ENCODE data around the gene PTPRN2.
"Not testable (repeated sequence)": the region's sequence is repeated elsewhere in the genome, so short reads cannot be mapped to it uniquely, and the experiment has no call there.

The PTPRN2 gene

DNA sequence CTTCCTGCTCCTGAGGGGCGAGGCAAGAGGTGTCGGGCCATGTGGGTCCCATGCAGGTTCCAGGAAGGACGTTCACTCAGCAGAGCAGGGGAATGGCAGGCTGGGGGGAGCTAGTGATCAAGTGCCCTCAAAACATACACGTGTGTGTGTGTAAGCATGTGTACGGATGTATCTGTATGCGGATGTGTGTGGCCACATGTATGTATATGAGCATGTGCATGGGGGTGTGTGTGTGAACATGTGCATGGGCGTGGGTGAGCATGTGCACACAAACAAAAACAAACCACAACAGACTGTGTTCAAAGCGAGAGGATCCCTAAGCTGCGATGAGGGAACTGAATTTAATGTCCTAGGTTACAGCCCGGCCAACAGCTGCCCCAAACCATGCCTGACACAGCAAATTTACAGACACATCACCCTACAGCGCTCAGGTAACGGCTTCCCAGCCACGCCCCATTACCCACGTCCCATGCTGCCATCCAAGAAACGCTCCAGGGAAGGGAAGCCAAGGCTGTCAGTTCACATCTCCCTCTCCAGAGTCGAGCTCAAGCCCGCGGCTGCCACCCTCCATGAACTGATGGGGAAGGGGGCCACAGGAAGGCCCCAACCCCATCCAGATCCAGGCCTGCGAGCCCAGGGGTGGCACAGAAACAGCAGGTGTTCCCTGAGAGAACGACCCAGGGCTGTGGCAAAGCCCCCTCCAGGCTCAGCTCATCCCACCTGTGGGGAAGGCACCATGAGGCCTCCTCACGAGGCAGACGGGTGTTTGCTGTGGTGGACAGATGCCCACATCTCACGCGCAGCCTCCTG, 56.6 kb downstream of the PTPRN2 start:
- no peak for DNase-seq

DNA sequence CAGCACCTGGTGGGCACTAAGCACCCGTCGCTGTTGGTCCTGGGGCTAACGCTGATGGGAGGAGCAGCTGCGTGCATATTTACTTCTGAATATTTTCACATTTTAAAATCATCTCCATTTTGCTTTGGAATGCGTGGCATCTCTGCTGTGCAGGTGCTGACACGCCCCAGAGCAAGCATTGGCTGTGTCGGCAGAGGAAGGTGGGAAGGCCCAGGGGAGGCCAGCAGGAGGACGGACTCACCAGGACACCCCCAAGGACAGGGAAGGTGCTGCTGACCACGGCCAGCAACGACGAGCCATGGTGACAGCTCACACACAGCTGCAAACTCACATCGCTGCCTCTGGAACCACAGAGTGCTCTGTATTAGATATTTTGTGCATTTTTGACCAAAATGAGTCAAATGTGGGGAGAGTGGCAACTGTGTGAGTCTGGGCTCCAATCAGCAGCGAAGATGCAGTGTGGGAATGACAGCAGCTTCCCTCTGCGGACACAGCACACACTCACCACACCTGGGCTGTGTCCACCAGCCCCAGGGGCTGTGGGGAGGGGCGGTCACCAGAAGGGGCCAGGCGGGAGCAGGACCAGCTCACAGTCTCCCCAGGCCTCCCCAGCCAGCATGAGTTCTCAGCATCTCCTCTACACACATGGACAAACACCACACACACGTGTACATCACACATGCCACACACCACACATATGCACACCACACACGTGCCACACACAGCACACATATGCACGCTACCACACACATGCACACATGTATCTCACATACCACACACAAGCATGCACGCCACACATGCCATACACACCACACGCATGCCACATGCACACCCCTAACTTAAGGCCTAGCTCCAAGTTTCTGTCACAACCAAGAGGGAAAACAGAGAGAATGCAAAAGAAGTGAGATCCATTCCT, 58.2 kb downstream of the PTPRN2 start:
- DNase-seq = no peak

DNA sequence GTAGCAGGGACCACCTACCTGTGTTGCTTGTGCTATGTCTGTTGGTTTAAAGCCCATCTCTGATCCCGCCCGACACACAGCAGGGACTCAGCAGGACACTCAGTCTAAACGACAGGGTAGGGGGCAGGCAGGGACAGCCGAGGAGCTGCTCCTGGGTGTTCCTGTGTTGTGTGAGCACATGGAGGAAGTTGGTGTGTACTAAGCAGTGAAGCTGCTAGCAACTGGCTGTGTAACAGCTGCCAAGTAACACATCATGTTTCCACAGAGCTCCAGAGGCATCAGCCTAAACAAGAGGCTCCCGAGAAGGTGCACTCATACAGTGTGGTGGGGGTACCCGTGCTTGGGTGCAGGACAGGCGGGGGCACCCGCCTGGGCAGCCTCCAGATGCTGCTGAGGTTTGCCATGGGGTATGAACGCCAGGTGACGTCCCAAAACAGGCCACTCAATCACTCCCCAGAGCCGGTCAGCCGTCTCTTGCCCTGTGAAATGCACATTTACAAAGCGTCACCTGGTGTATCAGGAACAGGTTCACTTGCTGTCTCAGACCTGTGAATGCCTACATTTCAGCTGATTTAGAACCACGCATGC, 59.6 kb downstream of the PTPRN2 start:
- no peak for DNase-seq

DNA sequence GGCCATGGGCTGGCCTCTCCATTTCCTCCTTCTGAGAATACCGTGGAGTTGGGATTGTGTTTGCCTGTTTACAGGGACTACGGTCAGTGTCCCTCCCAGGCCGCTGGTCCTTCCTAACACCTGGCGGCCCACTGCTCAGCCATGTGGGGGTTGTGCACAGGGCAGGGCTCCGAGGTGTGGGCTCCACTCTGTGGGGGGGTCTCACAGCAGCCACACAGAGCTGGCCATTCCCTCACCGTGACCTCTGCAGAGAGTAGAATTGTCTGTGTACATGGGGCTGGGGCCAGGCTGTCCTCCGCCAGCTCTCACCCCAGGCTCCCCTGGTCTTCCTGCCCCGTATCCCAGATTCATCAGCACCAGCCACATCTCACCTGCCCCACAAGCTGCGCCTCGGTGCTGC, 60.1 kb downstream of the PTPRN2 start:
- no peak for DNase-seq

DNA sequence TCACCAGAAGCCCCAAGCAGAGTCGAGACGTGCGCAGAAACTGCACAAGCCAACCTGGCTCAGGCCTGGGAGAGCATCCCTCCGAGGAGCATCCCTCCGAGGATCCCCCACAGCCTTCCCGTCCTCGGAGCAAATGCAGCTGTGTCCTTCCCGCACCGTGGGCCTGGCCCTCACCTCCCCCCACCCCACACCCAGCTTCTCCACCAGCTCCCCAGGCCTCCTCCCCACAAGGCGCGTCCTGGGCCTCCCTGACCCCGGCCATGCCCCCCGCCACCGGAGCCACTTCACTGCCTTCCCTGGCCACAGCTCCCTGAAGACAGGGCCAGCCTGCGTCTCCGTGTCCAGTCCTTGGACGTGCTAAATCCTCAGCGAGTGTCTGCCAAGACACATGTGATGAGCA, 60.6 kb downstream of the PTPRN2 start:
- DNase-seq = no peak

DNA sequence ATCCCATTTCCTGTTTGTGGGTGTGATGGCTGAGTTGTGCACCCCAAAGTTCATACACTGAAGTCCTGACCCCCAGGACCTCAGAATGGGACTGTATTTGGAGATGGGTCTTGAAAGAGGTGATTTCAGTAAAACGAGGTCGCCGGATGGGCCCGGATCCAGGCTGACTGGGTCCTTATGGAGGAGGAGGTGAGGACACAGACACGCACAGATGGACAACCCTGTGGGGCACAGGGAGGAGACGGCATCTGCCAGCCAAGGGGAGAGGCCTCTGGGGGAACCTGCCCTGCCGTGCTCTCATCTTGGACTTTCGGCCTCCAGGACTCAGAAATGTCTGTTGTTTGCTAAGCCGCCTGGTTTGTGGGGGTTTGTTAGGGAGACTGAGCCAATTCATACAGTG, 61.1 kb downstream of the PTPRN2 start:
- no peak for DNase-seq

DNA sequence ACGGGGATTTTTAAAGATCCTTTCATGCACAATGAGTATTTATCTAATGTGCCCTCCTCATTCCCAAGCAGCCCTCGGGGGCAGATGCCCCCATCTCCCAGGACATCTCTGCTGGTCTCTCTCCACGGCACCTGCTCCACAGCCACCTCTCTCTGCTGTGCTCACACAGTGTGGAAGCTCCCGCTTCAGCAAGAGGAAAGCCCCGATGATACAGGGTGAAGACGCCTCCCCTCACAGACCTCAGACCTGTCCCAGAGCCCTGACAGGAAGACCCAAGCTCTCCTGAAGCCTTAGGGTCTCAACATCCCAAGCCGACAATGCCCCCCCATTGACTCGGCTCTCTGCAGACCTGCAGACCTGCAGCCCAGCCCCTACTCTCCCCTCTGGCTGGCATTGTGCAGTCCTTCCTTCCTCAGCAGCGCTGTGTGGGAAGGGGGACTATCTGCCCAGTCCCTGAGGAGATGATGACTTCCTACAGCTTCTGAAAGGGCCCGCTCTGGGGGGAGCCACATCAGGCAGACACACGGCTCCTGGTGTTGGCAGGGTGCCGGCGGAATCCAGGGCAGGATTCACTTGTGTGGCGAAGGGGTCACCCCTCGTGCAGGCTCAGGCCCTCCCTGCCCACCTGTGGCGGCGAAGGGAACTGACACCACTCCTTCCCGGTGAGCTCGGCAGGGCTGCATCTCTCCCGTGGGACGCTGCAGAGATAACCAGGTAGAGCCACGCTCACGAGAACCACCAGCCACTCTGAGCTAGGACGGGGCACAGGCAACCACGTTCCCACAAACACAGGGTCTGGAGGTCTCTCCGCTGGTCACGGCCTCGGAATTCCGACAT, 61.8 kb downstream of the PTPRN2 start:
- DNase-seq = no peak

DNA sequence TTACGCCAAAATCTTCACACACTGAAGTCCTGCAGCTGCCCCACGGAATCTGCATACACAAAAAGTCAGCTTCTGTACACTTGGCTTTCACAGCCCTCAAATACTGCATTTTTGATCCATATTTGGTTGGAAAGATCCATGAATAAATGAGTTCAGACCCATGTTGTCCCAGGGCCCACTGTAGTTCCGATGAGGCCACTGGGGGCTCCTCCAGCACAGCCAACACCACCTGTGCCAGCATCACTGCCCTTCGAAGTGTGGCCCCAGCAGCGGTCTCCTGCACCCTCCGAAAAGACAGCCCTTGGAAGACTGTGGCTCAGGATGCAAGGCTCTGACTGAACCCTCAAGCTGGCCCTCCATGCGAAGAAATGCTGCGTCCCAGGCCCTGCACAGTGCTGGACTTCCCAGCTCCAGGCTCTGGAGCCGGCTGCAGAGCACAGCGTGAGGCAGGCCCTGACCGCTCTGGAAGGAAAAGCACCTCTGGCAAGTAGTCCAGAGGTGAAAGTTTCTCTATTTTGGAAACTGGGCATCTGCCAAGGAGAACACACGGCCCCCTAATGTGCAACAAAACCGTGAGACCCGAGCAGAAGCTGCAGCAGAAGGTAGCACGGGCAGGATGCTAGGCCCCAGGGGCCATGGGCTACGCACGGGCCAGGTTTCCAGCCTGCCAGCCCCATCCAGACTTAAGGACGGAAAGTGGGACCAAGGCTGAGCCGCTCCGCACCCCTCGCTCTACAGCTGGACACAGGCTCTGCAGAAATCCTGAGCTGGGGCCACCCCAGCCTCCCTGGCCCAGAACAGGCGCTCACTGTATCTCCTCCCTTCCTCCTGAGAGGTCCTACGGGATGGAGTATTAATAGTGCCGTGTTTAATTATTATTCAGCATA, 62.6 kb downstream of the PTPRN2 start:
- DNase-seq = no peak

DNA sequence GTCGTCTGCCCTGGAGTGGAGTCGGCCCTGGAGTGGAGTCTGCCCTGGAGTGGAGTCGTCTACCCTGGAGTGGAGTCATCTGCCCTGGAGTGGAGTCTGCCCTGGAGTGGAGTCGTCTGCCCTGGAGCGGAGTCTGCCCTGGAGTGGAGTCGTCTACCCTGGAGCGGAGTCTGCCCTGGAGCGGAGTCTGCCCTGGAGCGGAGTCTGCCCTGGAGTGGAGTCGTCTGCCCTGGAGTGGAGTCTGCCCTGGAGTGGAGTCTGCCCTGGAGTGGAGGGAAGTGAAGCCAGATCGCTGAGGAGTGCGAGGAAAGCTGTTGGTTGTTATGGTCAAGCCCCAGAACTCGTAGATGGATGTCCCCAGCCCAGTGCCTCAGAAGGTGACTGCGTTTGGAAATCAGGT, 63.3 kb downstream of the PTPRN2 start:
- not testable (repeated sequence) for DNase-seq

DNA sequence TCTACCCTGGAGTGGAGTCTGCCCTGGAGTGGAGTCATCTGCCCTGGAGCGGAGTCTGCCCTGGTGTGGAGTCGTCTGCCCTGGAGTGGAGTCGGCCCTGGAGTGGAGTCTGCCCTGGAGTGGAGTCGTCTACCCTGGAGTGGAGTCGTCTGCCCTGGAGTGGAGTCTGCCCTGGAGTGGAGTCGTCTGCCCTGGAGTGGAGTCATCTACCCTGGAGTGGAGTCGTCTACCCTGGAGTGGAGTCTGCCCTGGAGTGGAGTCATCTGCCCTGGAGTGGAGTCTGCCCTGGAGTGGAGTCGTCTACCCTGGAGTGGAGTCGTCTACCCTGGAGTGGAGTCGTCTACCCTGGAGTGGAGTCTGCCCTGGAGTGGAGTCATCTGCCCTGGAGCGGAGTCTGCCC, 63.7 kb downstream of the PTPRN2 start:
- not testable (repeated sequence) for DNase-seq

DNA sequence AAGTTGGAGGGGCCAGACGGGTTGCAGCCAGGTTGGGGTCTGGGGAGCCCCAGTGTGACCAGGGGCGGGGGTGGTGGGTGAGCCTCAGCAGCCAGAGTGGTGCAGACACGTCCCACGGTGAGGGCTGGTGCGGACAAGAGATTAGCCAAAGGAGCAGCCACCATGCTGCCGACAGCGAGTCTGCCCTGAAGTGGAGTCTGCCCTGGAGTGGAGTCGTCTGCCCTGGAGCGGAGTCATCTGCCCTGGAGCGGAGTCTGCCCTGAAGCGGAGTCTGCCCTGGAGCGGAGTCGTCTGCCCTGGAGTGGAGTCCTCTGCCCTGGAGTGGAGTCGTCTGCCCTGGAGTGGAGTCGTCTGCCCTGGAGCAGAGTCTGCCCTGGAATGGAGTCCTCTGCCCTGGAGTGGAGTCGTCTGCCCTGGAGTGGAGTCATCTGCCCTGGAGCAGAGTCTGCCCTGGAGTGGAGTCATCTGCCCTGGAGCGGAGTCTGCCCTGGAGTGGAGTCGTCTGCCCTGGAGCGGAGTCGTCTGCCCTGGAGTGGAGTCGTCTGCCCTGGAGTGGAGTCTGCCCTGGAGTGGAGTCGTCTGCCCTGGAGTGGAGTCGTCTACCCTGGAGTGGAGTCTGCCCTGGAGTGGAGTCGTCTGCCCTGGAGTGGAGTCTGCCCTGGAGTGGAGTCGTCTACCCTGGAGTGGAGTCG, 64.3 kb downstream of the PTPRN2 start:
- DNase-seq = not testable (repeated sequence)

DNA sequence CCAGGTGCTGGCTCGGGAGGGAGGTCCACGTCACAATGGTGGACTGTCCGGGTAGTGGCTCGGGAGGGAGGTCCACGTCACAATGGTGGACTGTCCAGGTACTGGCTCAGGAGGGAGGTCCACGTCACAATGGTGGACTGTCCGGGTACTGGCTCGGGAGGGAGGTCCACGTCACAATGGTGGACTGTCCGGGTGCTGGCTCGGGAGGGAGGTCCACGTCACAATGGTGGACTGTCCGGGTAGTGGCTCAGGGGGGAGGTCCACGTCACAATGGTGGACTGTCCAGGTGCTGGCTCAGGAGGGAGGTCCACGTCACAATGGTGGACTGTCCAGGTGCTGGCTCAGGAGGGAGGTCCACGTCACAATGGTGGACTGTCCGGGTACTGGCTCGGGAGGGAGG, 65.8 kb downstream of the PTPRN2 start:
- not testable (repeated sequence) for DNase-seq

DNA sequence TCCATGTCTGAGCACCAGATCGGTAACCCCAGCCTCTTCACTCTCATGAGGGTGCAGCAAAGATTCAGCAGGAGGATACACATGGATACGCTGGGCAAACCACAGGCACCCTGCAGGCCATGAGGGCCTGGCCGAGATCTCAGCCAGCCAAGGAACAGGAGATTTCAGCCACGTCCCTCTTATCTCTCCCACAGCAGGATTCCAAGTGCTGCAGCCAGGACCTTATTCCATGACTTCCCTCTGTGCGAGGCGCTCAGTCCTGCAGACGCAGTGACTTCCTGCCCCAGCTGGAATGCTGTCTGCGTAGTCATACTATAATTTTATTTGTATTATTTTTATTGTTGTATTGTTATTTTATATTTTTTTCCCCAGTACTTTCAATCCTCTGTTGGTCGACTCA, 66.8 kb downstream of the PTPRN2 start:
- DNase-seq = no peak

DNA sequence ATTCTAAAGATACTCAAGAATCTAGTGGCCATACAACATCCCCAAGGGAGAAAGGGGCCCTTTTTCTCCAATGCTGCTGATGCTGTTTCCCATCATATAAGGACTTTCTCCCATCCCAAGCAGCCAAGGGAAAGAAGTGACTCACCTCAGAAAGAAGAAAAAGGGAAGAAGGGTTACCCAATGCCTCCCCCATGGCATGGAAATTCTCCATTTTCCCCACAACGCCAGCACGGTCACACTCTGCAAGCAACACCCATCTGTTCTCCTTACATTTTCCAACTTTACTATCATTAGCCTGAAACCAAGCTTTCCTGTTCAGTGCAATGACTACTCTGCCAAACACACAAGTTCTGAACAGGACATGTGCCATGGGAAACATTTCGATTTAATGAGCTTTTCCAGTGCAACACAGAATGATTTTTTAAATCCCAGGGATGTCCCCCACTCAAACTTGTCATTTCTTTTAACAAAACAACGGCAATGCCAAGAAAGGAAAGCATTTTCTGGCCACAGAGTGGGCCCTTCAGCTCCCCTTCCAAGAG, 67.9 kb downstream of the PTPRN2 start:
- no peak for DNase-seq

DNA sequence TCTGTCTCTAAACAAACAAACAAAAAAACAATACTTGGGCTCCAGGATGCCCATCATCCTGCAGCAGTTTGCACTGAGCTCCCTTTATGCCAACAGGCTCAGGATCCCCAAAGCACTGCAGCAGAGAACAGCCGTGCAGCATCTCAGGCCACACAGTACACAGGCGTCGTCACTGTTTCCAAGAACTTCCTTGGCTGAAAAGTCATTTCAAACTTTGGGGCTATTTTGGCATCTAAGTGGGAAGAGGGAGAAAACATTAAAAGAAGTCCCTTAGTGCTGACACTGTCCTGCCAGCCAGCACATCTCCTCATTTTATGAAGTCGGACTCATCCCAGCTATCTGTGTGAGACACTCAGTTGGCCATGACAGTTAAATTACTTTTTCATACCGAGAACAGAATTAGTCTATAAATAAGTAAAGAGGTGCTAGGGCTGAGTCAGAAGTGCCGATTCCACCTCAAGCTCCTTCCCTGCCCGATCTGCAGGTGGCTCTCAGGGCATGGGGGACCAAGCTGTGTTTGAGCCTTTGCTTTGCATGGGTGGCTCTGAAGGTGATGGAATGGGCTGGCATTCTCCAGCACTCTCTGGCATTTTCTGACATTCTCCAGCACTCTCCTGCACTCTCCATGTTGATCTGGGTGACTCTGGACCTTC, 68.5 kb downstream of the PTPRN2 start:
- no peak for DNase-seq

DNA sequence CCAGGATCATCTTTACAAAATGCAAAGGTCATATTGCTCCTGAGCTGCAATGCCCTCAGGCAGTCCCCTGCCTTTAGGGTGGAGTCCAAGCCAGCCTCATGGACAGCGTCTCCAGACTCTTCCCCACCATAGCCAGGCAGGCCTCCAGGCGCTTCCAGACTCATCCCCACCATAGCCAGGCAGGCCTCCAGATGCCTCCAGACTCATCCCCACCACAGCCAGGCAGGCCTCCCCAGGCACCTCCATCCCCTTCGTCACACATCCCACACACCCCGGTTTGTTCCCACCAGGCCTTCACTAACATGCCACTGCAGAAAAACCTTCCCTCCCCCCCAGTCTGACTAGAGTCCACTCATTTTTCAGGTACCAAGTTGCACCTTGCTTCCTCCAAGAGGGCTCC, 70.1 kb downstream of the PTPRN2 start:
- DNase-seq = no peak

DNA sequence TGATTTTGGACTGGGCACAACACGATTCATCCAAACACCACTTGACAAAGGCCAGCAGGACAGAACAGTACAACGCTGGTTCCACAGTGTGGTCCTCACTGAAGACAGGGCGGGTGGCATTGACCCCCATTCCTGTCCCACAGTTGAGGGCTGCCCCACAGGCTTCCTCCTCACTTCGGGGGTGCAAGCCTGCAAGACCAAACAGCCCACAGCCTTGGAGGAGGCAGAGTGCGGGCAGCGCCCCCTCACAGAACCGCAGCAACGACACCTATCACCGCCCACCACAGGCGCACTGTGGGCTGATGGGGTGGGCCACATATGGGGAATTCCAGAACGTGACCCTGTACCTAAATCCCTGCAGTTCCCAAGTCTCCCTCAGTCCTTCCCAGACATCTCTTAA, 70.6 kb downstream of the PTPRN2 start:
- DNase-seq = no peak

DNA sequence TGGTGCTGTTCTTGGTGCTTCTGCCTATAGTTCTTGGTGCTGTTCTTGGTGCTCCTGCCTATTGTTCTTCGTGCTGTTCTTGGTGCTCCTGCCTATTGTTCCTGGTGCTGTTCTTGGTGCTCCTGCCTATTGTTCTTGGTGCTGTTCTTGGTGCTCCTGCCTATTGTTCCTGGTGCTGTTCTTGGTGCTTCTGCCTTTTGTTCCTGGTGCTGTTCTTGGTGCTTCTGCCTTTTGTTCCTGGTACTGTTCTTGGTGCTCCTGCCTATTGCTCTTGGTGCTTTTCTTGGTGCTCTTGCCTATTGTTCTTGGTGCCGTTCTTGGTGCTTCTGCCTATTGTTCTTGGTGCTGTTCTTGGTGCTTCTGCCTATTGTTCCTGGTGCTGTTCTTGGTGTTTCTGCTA, 71.1 kb downstream of the PTPRN2 start:
- DNase-seq = no peak

DNA sequence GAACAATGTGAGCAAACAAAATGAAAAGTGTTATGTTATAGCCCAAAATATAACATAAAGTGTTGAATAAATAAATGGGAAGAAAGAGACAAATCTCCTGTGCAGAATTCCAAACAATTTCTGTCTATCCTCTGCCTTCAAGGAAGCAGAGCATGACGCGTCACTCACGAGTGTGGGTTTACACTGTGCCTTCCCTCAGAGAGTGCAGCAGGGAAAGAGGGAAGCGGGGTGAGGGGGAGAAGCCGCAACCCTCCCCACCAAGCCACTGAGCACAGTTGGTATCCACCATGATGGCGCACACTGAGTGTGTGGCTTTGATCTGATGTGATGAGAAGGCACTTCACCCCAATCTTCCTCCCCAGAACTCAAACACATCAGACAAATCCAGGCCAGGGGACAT, 74.8 kb downstream of the PTPRN2 start:
- DNase-seq = no peak

DNA sequence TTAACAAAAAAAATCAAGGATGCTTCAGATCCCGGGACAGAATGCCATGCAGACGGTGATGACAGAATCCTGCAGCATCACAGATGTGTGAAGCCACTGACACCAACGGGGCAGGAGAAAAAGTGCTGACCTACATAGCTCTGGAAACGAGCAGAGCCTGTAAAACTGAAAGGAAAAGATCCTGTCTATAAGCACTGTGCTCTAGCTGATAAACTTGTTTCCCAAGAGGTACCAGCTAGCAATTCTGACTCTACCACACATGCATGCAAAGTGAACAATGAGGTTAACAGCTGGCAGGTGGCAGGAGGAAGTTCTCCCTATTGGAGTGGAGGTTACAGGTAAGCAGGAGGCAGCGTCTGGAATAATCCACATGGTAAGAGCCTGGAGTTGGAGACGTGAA, 75.6 kb downstream of the PTPRN2 start:
- no peak for DNase-seq
